Small intestine (tissue), 7 donors: ENCODE results near the gene GTF2H3. TPM values are rescaled to one million over a fixed set of nuclear protein-coding genes. Genes with fewer than 3 reads are reported as not detected.

Source experiments
- DNase-seq, 2 donors: peaks; one replicate each; pipeline versions ENCODE4 v3.0.0 to v3.0.0-alpha.2; 2013
- FAIRE-seq: peaks from 2 replicates; lab custom pipeline; 2012; peaks lifted over from hg19 to GRCh38; lab: Jason Lieb, UNC
- H3K27ac ChIP-seq, 3 donors: one replicate each; pipeline ENCODE4 v1.5.1; 2013; ENCODE audit warnings: low read length in 2 of 3, mild to moderate bottlenecking in 2 of 3, control low read depth in 1 of 3, inconsistent platforms in 1 of 3, low read depth in 1 of 3, moderate library complexity in 1 of 3
- H3K27me3 ChIP-seq, 3 donors: one replicate each; pipeline ENCODE4 v1.6.1; 2013; ENCODE audit warnings: low read length in 3 of 3, inconsistent platforms in 1 of 3; ENCODE audit not compliant: control insufficient read depth in 3 of 3, insufficient read depth in 3 of 3
- H3K36me3 ChIP-seq, 3 donors: one replicate each; pipeline ENCODE4 v1.6.1; 2013; ENCODE audit warnings: low read length in 3 of 3, inconsistent platforms in 1 of 3, low read depth in 1 of 3, mild to moderate bottlenecking in 1 of 3, moderate library complexity in 1 of 3; ENCODE audit not compliant: control insufficient read depth in 3 of 3, insufficient read depth in 2 of 3
- H3K4me1 ChIP-seq, 3 donors: one replicate each; pipeline ENCODE4 v1.6.1; 2013; ENCODE audit warnings: low read length in 2 of 3, inconsistent platforms in 1 of 3, low read depth in 1 of 3, mild to moderate bottlenecking in 1 of 3, moderate library complexity in 1 of 3; ENCODE audit not compliant: control insufficient read depth in 3 of 3, insufficient read depth in 2 of 3
- H3K4me3 ChIP-seq, 3 donors: one replicate each; pipeline ENCODE4 v1.5.1; 2013; ENCODE audit warnings: low read length in 3 of 3, control low read depth in 1 of 3, inconsistent platforms in 1 of 3, low read depth in 1 of 3, mild to moderate bottlenecking in 1 of 3, moderate library complexity in 1 of 3
- H3K9me3 ChIP-seq, 2 donors: one replicate each; pipeline ENCODE4 v1.6.1; 2013; ENCODE audit warnings: low read depth in 1 of 2, low read length in 1 of 2; ENCODE audit not compliant: control insufficient read depth in 2 of 2, insufficient read depth in 1 of 2
- WGBS, 3 donors: extraction: QIAGEN DNeasy Blood & Tissue Kit; methylation state at CpG; one replicate each; pipeline ENCODE4 v1.1.7; 2013; 5-methylcytosine and 5-hydroxymethylcytosine counted together
- polyA plus RNA-seq, 4 donors: library from polyadenylated mRNA; stranded (reverse) in 3 of 4; unstranded in 1 of 4; fragments of 200-250 nt in 3 of 4; fragments of 120-200 nt in 1 of 4; gene quantifications; one replicate each; pipeline versions ENCODE4 v1.2.1 to v1.2.3, GENCODE V29; 2013
- donor health status: healthy with polysubstance abuse.
- donor health status: control.
- donor health status: control.
- donor health status: Bipolar disorder and iron deficiency.
- donor health status: healthy.

The GTF2H3 gene
- polyA plus RNA-seq, 4 donors, result 6.7 to 30.6 (median 12.8) TPM

DNA sequence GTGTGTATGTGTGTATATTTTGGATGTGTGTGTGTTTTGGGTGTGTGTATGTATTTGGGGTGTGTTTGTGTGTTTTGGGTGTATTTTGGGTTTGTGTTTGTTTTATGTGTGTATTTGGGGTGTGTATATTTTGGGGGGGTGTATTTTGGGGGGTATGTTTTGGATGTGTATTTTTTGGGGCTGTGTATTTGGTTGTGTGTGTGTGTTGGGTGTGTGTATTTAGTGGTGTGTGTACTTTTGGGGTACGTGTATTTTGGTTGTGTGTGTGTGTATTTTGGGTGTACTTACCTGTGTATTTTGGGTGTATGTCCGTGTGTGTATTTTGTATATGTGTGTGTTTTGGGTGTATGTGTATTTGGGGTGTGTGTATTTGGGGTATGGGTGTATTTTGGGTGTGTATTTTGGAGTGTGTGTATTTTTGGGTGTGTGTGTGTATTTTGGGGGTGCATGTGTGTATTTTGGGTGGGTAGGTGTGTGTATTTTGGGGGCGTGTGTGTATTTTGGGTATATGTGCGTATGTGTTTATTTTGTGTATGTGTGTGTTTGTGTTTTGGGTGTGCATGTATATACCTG, 20.6 kb downstream of the GTF2H3 start:
- no peak for FAIRE-seq
- WGBS, 3 donors, result 90 to 95% (median 95%) methylated on average over 4 of the region's 4 CpGs
- H3K36me3 ChIP-seq, result peaks cover 6 to 36% (median 8%) of the 10 kb centered on the region in 3 donors

DNA sequence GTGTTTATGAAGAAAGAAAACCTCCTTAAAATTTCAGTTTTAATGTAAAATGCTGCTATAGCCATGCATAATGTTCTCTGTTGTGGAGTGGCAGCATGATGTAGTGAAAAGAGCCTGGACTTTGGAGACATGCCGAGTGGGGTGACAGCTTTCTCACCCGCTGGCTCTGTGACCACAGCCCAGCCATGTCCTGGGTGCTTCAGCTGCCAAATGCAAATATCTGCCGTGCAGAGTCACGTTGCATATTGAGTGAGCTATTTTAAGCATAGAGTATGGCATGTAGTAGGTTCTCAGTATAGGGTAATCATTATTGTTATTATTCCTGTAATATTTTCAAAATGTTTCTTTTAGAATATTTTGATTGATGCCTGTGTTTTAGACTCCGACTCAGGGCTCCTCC, 21.8 kb downstream of the GTF2H3 start:
- no peaks in the 10 kb centered on the region for H3K27me3 ChIP-seq
- H3K9me3 ChIP-seq, result no peaks in the 10 kb centered on the region
- WGBS, 3 donors, result 86 to 91% (median 86%) methylated on average over 5 of the region's 5 CpGs
- H3K36me3 ChIP-seq, result peaks cover 3 to 32% (median 8%) of the 10 kb centered on the region in 3 donors
- no peaks in the 10 kb centered on the region for H3K4me1 ChIP-seq
- FAIRE-seq (no peak), DNase-seq (no peak)
- no peak overlapping the region for H3K4me3 ChIP-seq
- no peak overlapping the region for H3K27ac ChIP-seq

More for the DNA sequence above, 20.6 kb downstream of the GTF2H3 start:
- Histone ChIP-seq H3K4me3 (no peak overlapping the region), H3K27ac (no peak overlapping the region), H3K27me3 (no peaks in the 10 kb centered on the region), H3K4me1 (no peaks in the 10 kb centered on the region), H3K9me3 (no peaks in the 10 kb centered on the region)
- DNase-seq, result no peak

DNA sequence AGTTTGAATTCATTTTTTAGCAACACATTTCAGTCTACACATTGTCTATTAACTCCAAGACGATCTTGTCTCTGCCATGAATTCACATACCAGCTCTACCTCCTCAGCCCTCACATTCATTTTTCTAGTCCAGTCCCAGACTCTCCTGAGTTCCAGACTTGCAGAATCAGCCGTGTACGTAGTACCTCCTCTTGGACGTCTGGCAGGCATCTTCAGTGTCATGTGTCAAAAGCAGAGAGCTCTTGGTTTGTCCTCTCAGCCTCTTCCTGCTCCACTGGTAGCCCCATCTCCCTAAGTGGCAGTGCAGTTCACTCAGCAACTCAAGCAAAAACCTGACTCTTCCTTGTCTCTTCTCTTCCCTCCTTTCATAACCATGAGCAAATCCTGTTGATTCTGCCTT, 22.8 kb downstream of the GTF2H3 start:
- Histone ChIP-seq H3K36me3 (peaks cover under 1 to 31% (median 8%) of the 10 kb centered on the region in 3 donors), H3K27ac (no peak overlapping the region), H3K4me3 (no peak overlapping the region), H3K4me1 (no peaks in the 10 kb centered on the region), H3K27me3 (no peaks in the 10 kb centered on the region), H3K9me3 (no peaks in the 10 kb centered on the region)
- FAIRE-seq (no peak), DNase-seq (no peak)
- 80 to 91% (median 91%) methylated on average over 4 of the region's 4 CpGs for WGBS, 3 donors

DNA sequence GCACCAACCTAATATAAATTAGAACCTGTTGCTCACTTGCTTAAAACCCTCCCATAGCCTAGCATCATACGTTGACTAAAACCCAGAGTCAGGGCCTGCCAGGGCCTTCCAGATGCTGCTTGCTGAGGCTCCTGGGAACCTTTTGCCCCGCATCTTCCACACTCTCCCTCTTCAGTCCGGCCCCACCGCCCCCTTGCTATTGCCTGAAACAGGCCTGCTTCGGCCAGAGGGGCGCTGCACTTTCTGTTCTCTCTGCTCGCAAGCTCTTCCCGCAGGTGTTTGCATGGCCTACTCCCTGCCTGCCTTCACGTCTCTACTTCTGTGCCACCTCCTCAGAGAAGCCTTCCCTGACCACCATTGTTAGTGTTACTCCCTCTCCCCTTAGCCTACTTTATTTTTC, 23.6 kb downstream of the GTF2H3 start:
- Histone ChIP-seq H3K4me3 (no peak overlapping the region), H3K9me3 (no peaks in the 10 kb centered on the region), H3K36me3 (peaks cover 0 to 33% (median 6%) of the 10 kb centered on the region in 3 donors), H3K27ac (no peak overlapping the region), H3K27me3 (no peaks in the 10 kb centered on the region), H3K4me1 (no peaks in the 10 kb centered on the region)
- WGBS, 3 donors, result 93 to 97% (median 94%) methylated on average over 9 of the region's 9 CpGs
- DNase-seq, result no peak
- no peak for FAIRE-seq

DNA sequence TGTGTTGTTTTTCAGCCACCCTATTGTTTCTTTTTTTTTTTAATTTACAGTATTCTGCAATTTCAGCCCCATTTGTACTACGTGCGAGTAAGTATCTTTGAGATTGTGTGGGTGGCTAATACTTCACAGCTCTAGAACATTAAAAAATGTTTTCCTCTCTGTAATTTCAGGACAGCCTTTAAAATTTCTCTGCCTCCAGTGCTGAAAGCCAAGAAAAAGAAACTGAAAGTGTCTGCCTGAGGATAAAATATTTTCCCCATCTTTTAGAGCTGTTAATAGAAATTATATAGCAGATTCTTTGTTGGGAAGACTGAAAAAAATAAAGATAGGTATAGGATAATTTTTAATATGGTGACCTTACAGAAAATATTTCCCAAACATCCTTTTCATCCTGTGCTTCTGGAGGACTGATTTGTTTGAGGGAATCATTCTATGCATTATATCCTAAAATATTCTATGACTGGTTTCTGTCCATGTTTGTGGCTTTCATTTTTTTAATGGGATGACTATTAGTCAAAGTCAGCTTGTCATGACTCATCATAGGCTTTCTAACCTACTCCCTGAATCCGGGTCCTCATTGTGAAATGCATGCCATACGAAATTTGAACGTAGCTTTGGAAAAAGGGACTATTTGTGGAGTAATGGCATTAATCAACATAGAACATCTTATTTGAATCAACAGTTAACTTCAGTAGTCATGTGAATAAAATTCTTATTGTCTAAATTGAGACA, 26.5 kb downstream of the GTF2H3 start:
- H3K36me3 ChIP-seq, result peaks cover 0 to 38% (median 4%) of the 10 kb centered on the region in 3 donors
- no peaks in the 10 kb centered on the region for H3K4me1 ChIP-seq
- FAIRE-seq, result no peak
- DNase-seq, result no peak
- 68 to 90% (median 79%) methylated on average over 5 of the region's 5 CpGs for WGBS, 3 donors
- H3K9me3 ChIP-seq, result no peaks in the 10 kb centered on the region
- no peak overlapping the region for H3K27ac ChIP-seq
- no peak overlapping the region for H3K4me3 ChIP-seq
- H3K27me3 ChIP-seq, result no peaks in the 10 kb centered on the region

DNA sequence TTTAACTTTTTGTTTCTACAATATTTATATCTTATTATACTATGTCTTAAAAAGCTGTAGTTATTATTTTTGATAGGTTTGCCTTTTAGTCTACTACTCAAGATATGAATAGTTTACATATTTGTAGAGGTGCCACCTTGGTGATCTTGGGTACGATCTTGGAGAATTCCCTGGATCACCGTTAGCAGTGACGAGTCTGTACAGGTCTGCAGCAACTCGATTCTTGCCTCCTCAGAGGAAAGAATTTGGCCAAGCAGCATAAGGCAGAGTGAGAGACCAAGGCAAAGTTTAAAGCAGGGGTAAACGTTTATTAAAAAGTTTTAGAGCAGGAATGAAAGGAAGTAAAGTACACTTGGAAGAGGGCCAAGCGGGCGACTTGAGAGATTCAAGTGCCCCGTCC, 34.1 kb downstream of the GTF2H3 start:
- FAIRE-seq, result no peak
- peaks cover 0 to 3% (median 0%) of the 10 kb centered on the region in 3 donors for H3K4me1 ChIP-seq
- 76 to 81% (median 81%) methylated on average over 8 of the region's 8 CpGs for WGBS, 3 donors

DNA sequence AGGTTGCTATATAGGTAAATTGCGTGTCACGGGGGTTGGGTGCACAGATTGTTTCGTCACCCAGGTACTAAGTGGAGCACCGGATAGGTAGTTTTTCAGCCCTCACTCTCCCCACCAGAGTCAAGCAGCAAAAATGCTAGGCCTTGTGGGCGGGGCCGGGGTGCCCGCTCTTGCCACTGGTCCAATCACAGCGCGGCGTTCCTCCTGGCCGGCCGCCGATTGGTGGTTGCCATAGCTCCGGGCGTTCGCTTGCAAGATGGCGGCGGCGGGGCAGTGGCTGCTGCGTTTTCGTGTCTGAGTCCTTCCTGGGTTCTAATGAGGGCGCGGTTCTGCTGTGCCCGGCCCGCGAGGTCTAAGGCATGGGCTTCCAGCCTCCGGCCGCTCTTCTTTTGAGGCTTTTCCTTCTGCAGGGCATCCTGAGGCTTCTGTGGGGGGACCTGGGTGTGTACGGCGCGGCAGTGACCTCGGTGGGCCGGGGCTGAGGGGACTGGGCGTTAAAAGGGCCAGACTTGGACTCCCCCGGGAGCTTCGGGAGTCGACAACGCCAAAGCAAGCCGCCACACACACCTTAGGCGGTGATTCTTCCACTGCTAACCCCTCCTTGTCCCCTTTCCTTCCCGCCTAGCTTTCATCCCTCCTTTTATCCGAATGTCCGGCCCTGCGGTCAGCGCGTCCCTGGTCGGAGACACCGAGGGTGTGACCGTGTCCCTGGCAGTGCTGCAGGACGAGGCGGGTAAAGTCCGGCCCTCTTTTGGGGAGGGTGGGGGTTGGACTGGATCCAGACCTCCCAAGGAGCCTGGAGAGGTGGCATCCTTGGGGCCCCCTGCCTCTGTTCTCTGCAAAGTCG, 37.5 kb downstream of the GTF2H3 start, which contains the start of gene TCTN2:
TSS of gene TCTN2 (plus strand) at position 232 of the 847 bp plus-strand sequence. CDS start at position 360, 128 bp downstream.
- H3K36me3 ChIP-seq, result peaks cover 0 to 18% (median 0%) of the 10 kb centered on the region in 3 donors
- FAIRE-seq (no peak), DNase-seq (peak; percentile 91 to 92)
- H3K9me3 ChIP-seq, result peaks cover 0 to 3% of the 10 kb centered on the region in 2 donors
- H3K4me1 ChIP-seq, result peaks cover 0 to 3% (median 0%) of the 10 kb centered on the region in 3 donors
- H3K4me3 ChIP-seq, result peak within 1 kb of the TSS; percentile 69 to 89 (median 74)
- no peak within 1 kb of the TSS for H3K27ac ChIP-seq
- H3K27me3 ChIP-seq, result no peaks in the 10 kb centered on the region
- 1 to 3% (median 1%) methylated on average over 50 to 53 of the region's 53 CpGs for WGBS, 3 donors

More for the DNA sequence above, 34.1 kb downstream of the GTF2H3 start:
- Histone ChIP-seq H3K9me3 (peaks cover 0 to 3% of the 10 kb centered on the region in 2 donors), H3K36me3 (peaks cover 0 to 4% (median 0%) of the 10 kb centered on the region in 3 donors), H3K27ac (no peak overlapping the region), H3K4me3 (no peak overlapping the region), H3K27me3 (no peaks in the 10 kb centered on the region)
- no peak for DNase-seq

DNA sequence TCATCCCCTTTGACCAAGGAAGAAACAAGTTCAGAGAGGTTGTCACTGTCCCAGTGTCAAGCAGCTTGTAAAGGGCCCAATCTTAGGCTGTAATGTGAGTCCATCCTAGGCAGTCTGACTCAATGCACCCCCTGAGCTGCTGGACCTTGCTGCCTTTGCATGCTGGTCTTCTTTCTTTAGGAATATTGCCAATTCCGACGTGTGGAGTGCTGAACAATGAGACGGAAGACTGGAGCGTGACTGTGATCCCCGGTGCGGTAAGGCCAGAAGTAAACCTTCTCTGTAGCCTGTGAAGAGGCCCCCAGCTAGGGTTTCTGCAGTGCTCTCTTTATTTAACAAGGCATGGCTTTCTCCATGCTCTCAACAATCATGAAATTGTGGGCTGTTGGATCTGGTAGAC, 38.2 kb downstream of the GTF2H3 start:
- FAIRE-seq (no peak), DNase-seq (no peak)
- Histone ChIP-seq H3K9me3 (peaks cover 0 to 3% of the 10 kb centered on the region in 2 donors), H3K36me3 (peaks cover 0 to 20% (median 0%) of the 10 kb centered on the region in 3 donors), H3K27ac (no peak overlapping the region), H3K27me3 (no peaks in the 10 kb centered on the region), H3K4me3 (peak overlapping the region in 1 of 3 donors; percentile 69), H3K4me1 (peaks cover 0 to 3% (median 0%) of the 10 kb centered on the region in 3 donors)
- 76 to 79% (median 78%) methylated on average over 6 of the region's 6 CpGs for whole genome bisulfite sequencing, 3 donors
